Erythroblast (primary cell): ENCODE measurements around the gene PARP3.

Experiments
- GATA1 ChIP-seq: IDR thresholded peaks from 2 replicates; pipeline ENCODE4 v1.6.1; 2011; ENCODE audit warnings: low read depth, mild to moderate bottlenecking, control low read depth, low read length, moderate library complexity
- POLR2A ChIP-seq: IDR thresholded peaks from 2 replicates; pipeline ENCODE4 v1.6.1; 2011; ENCODE audit warnings: mild to moderate bottlenecking, low read length

DNA sequence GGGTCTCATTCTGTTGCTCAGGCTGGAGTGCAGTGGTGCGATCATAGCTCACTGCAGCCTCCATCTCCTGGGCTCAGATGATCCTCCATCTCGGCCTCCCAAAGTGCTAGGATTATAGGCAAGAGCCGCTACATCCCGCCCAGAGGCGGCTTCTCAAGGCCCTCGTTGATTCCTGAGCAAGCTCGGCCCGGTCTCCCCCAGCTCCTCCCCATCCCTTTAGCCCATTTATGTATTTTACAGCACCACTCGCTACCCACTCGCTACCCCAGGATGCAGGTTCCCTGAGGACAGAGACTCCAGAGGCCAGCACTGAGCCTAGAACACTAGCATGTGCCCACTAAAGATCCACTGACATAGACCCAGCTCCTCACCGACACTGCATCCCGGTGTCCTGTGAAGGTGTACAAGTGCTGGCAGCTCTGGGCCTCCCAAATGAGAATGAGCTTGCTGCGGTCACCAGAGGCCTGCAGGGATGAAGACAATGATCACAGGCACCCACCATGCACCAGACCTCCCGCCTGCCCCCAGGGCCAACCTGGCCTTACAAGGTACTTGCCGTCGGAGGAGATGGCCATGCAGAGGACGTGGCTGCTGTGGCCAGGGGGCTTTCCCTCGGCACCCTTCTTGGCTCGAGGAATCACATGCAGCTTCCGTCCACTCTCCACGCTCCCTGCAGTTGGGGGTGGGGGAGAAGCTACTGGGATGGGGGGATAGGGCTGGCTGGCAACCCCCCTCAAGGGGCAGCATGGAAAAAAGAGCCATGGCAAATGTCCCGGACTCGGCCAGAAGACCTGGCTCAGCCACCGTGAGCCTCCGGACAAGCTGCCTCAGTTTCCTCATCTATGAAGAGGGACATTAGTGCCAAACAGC lies 6.0 kb upstream of the PARP3 start:
- TF ChIP-seq POLR2A (no peak), GATA1 (no peak)
